ENCODE results near the gene PLEKHH1. TPM values are rescaled to one million over a fixed set of nuclear protein-coding genes. Genes with fewer than 3 reads are reported as not detected.
"Not testable (repeated sequence)": the region's sequence is repeated elsewhere in the genome, so short reads cannot be mapped to it uniquely, and the experiment has no call there.

The PLEKHH1 gene
- total RNA-seq, 4 donors from 2014 or later, result 10.5 to 23.1 (median 17.2) TPM

GRCh38 chr14:67536087-67536486, 3.0 kb downstream of the PLEKHH1 start:
- peak in 1 of 2 donors; percentile 64 for DNase-seq (ENCODE audit: low spot score in 2 of 2)
- intact Hi-C loops (cut with DNase I; ENCODE audit: low total_unique reads), result no loop called here
- TF ChIP-seq CTCF (IDR thresholded peaks at IDR 0.05), result no peak
- TF ChIP-seq POLR2A (IDR thresholded peaks at IDR 0.05), result no peak
- WGBS, 2 donors, result 78 to 88% methylated on average over 4 of the region's 4 CpGs
- H3K4me3 ChIP-seq (ENCODE audit: low read depth, poor library complexity, severe bottlenecking), result no peak overlapping the region

- intact Hi-C loops (cut with DNase I; ENCODE audit: low total_unique reads), result no loop called here
- whole genome bisulfite sequencing, 2 donors, result 37 to 44% methylated on average over 3 of the region's 3 CpGs
- TF ChIP-seq POLR2A (IDR thresholded peaks at IDR 0.05) (no peak), CTCF (IDR thresholded peaks at IDR 0.05) (no peak)
- H3K4me3 ChIP-seq (ENCODE audit: low read depth, poor library complexity, severe bottlenecking), result no peak overlapping the region
- DNase-seq (ENCODE audit: low spot score in 2 of 2), result peak in 1 of 2 donors; percentile 63
Observed at GRCh38 chr14:67537736-67538135, 4.6 kb downstream of the PLEKHH1 start.

GRCh38 chr14:67538501-67538900, 5.4 kb downstream of the PLEKHH1 start:
- intact Hi-C loops (cut with DNase I; ENCODE audit: low total_unique reads), result no loop called here
- peak in 1 of 2 donors; percentile 63 for DNase-seq (ENCODE audit: low spot score in 2 of 2)
- H3K4me3 ChIP-seq (ENCODE audit: low read depth, poor library complexity, severe bottlenecking), result no peak overlapping the region
- WGBS, 2 donors, result 33 to 36% methylated on average over 2 of the region's 2 CpGs
- TF ChIP-seq CTCF (IDR thresholded peaks at IDR 0.05) (no peak), POLR2A (IDR thresholded peaks at IDR 0.05) (no peak)

GRCh38 chr14:67539116-67539515, 6.0 kb downstream of the PLEKHH1 start:
- WGBS, 2 donors, result 71 to 84% methylated on average over 5 of the region's 5 CpGs
- no peak overlapping the region for H3K4me3 ChIP-seq (ENCODE audit: low read depth, poor library complexity, severe bottlenecking)
- peak in 1 of 2 donors; percentile 54 for DNase-seq (ENCODE audit: low spot score in 2 of 2)
- TF ChIP-seq CTCF (IDR thresholded peaks at IDR 0.05) (no peak), POLR2A (IDR thresholded peaks at IDR 0.05) (no peak)
- intact Hi-C loops (cut with DNase I; ENCODE audit: low total_unique reads), result no loop called here

- DNase-seq (ENCODE audit: low spot score in 2 of 2), result peak in 1 of 2 donors; percentile 39
- intact Hi-C loops (cut with DNase I; ENCODE audit: low total_unique reads), result no loop called here
- TF ChIP-seq POLR2A (IDR thresholded peaks at IDR 0.05), result no peak
- no peak for TF ChIP-seq CTCF (IDR thresholded peaks at IDR 0.05)
- no peak overlapping the region for H3K4me3 ChIP-seq (ENCODE audit: low read depth, poor library complexity, severe bottlenecking)
- 72 to 75% methylated on average over 24 of the region's 24 CpGs for WGBS, 2 donors
Observed at GRCh38 chr14:67541448-67542387, 8.6 kb downstream of the PLEKHH1 start.

- peak in 1 of 2 donors; percentile 72 for DNase-seq (ENCODE audit: low spot score in 2 of 2)
- H3K4me3 ChIP-seq (ENCODE audit: low read depth, poor library complexity, severe bottlenecking); intact Hi-C loops (cut with DNase I; ENCODE audit: low total_unique reads): not testable (repeated sequence)
- WGBS, 2 donors, result 92 to 94% methylated on average over 13 of the region's 13 CpGs
Observed at GRCh38 chr14:67542620-67543019, 9.5 kb downstream of the PLEKHH1 start.
